ENCODE measurements around the gene SHANK2.

Gene SHANK2
- total RNA-seq, result 0 reads per million in 3 donors

DNA sequence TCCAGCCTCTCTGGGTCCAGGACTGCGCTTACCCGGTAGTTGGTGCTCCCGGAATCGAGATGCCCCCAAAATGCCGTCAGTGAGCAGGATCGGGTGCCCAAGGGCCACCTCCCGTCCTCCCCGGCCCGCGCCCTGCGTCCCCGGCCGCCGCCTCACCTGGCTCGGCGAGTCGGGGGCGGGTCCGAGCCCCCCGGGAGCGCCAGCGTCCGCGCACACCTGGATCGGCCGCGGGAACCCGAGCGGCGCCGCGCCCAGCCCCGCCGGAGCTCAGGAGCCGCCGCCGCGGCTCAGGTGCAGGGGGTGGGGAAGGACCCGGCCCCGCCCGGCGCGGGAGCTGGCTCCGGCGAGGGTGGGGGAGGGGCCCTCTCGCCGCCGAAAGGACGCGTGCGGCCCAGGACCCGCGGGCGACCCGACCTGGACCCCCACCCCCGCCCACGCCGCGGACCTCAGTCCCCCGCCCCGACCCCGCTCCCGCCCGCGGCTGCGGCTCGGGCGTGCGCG lies at the start of gene SHANK2:
TSS of gene SHANK2 (minus strand) at position 309 of the 501 bp plus-strand sequence. CDS start 105,251 bp downstream, outside the sequence.
- Histone ChIP-seq H3K27ac (ENCODE audit: insufficient read depth, low read length, poor library complexity, severe bottlenecking) (no peak within 1 kb of the TSS), H3K9me3 (ENCODE audit: control insufficient read depth, low read length) (no peaks in the 10 kb centered on the region), H3K27me3 (replicated peaks; ENCODE audit: control insufficient read depth, insufficient read depth, low read length, poor library complexity, severe bottlenecking) (no peaks in the 10 kb centered on the region), H3K4me1 (ENCODE audit: control insufficient read depth, insufficient read depth, low read length, poor library complexity, severe bottlenecking) (peaks cover 3% of the 10 kb centered on the region), H3K4me3 (ENCODE audit: insufficient read depth, low read depth, low read length, poor library complexity, severe bottlenecking) (no peak within 1 kb of the TSS), H3K36me3 (ENCODE audit: control insufficient read depth, insufficient read depth, low read length) (no peaks in the 10 kb centered on the region)
- DNase-seq, result no peak

DNA sequence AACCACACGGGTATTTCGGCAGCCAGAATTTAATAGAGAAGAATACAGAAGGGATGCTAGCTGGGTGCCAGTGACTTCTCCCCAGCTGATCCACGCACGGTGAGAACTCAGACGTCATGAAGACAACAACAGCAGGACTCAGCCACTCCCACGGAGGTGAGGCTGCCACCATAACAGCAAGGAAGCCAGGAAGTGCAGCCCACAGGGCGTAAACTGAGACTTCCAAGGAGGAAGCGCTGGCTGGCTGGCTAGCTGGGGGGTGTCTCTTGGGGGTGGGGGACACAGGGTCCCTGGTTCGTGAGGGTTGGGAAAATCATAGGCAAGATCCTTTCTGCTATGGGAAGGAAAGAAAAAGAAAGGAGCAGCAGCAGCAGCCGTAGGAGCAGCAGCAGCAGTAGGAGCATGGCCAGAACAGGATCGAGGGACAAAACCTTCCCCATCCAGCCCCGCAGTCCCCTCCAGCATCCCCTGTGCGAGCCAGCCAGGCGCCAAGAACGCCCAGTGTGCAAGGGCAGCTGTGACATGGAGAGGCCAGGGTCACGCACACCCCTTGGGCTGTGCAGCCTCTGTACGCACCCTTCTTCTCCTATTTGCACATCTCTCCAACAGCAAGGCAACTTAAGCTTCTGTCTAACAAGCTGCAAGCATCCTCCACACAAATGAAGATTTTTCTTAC lies 49.6 kb upstream of the SHANK2 start:
- no peaks in the 10 kb centered on the region for H3K36me3 ChIP-seq (ENCODE audit: control insufficient read depth, insufficient read depth, low read length)
- H3K4me1 ChIP-seq (ENCODE audit: control insufficient read depth, insufficient read depth, low read length, poor library complexity, severe bottlenecking), result no peaks in the 10 kb centered on the region
- no peak overlapping the region for H3K27ac ChIP-seq (ENCODE audit: insufficient read depth, low read length, poor library complexity, severe bottlenecking)
- DNase-seq, result no peak
- H3K4me3 ChIP-seq (ENCODE audit: insufficient read depth, low read depth, low read length, poor library complexity, severe bottlenecking), result no peak overlapping the region
- no peaks in the 10 kb centered on the region for H3K9me3 ChIP-seq (ENCODE audit: control insufficient read depth, low read length)
- no peaks in the 10 kb centered on the region for H3K27me3 ChIP-seq (replicated peaks; ENCODE audit: control insufficient read depth, insufficient read depth, low read length, poor library complexity, severe bottlenecking)

- no peak overlapping the region for H3K27ac ChIP-seq (ENCODE audit: insufficient read depth, low read length, poor library complexity, severe bottlenecking)
- H3K27me3 ChIP-seq (replicated peaks; ENCODE audit: control insufficient read depth, insufficient read depth, low read length, poor library complexity, severe bottlenecking), result no peaks in the 10 kb centered on the region
- H3K9me3 ChIP-seq (ENCODE audit: control insufficient read depth, low read length), result no peaks in the 10 kb centered on the region
- H3K36me3 ChIP-seq (ENCODE audit: control insufficient read depth, insufficient read depth, low read length), result no peaks in the 10 kb centered on the region
- no peak for DNase-seq
- H3K4me3 ChIP-seq (ENCODE audit: insufficient read depth, low read depth, low read length, poor library complexity, severe bottlenecking), result no peak overlapping the region
- H3K4me1 ChIP-seq (ENCODE audit: control insufficient read depth, insufficient read depth, low read length, poor library complexity, severe bottlenecking), result no peaks in the 10 kb centered on the region
Measured at GRCh38 chr11:71301046-71301857, 48.9 kb upstream of the SHANK2 start.

DNA sequence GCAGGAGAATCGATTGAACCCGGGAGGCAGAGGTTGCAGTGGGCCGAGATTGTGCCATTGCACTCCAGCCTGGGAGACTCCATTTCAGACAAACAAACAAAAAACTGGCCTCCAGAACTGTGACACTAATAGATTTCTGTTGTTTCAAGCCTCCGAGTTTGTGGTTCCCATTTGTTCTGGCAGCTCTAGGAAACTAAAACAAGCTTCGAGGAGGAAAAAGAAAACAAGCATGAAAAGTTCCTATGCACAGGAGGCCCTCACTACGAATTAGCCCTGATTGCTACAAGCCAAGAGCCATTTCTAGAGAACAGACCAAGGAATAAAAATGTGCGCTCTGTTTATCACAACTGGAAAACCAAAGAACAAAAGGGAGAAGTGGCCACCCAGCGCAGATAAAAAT lies 47.8 kb upstream of the SHANK2 start:
- Histone ChIP-seq H3K36me3 (ENCODE audit: control insufficient read depth, insufficient read depth, low read length) (no peaks in the 10 kb centered on the region), H3K9me3 (ENCODE audit: control insufficient read depth, low read length) (no peaks in the 10 kb centered on the region), H3K4me3 (ENCODE audit: insufficient read depth, low read depth, low read length, poor library complexity, severe bottlenecking) (no peak overlapping the region), H3K27me3 (replicated peaks; ENCODE audit: control insufficient read depth, insufficient read depth, low read length, poor library complexity, severe bottlenecking) (no peaks in the 10 kb centered on the region), H3K4me1 (ENCODE audit: control insufficient read depth, insufficient read depth, low read length, poor library complexity, severe bottlenecking) (no peaks in the 10 kb centered on the region), H3K27ac (ENCODE audit: insufficient read depth, low read length, poor library complexity, severe bottlenecking) (no peak overlapping the region)
- DNase-seq, result no peak

GRCh38 chr11:71298761-71299181 lies 46.4 kb upstream of the SHANK2 start:
- Histone ChIP-seq H3K27ac (ENCODE audit: insufficient read depth, low read length, poor library complexity, severe bottlenecking) (no peak overlapping the region), H3K4me3 (ENCODE audit: insufficient read depth, low read depth, low read length, poor library complexity, severe bottlenecking) (no peak overlapping the region), H3K4me1 (ENCODE audit: control insufficient read depth, insufficient read depth, low read length, poor library complexity, severe bottlenecking) (no peaks in the 10 kb centered on the region), H3K9me3 (ENCODE audit: control insufficient read depth, low read length) (no peaks in the 10 kb centered on the region), H3K27me3 (replicated peaks; ENCODE audit: control insufficient read depth, insufficient read depth, low read length, poor library complexity, severe bottlenecking) (no peaks in the 10 kb centered on the region), H3K36me3 (ENCODE audit: control insufficient read depth, insufficient read depth, low read length) (no peaks in the 10 kb centered on the region)
- no peak for DNase-seq

DNA sequence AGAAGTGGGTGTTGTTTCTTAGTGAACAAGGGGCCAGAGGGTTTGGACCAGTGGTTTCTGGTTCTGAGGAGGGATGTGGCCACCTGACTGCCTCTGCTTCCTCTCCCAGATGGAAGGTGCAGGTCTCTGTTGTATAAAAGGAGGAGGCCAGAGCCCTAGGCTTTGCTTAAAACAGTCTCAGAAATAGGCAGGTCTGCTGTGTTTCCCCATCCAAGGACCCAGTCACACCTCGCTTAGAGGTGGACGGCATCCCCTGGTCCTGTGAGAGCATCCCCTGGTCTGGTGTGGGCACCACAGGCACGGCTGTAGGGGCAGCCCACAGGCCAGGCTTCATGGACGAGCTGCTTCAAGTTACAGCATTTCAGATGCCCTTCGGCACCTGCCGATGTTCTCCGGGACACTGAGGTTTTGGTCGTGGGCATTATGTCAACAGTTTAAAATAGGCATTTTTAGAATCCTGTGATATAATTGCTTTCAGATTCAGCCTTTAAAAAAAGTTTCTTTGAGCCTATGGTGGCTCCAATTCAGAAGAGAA lies 45.7 kb upstream of the SHANK2 start:
- H3K4me3 ChIP-seq (ENCODE audit: insufficient read depth, low read depth, low read length, poor library complexity, severe bottlenecking), result no peak overlapping the region
- no peak overlapping the region for H3K27ac ChIP-seq (ENCODE audit: insufficient read depth, low read length, poor library complexity, severe bottlenecking)
- H3K27me3 ChIP-seq (replicated peaks; ENCODE audit: control insufficient read depth, insufficient read depth, low read length, poor library complexity, severe bottlenecking), result no peaks in the 10 kb centered on the region
- no peak for DNase-seq
- H3K9me3 ChIP-seq (ENCODE audit: control insufficient read depth, low read length), result no peaks in the 10 kb centered on the region
- H3K4me1 ChIP-seq (ENCODE audit: control insufficient read depth, insufficient read depth, low read length, poor library complexity, severe bottlenecking), result no peaks in the 10 kb centered on the region
- no peaks in the 10 kb centered on the region for H3K36me3 ChIP-seq (ENCODE audit: control insufficient read depth, insufficient read depth, low read length)

- H3K4me3 ChIP-seq (ENCODE audit: insufficient read depth, low read depth, low read length, poor library complexity, severe bottlenecking), result no peak overlapping the region
- no peaks in the 10 kb centered on the region for H3K36me3 ChIP-seq (ENCODE audit: control insufficient read depth, insufficient read depth, low read length)
- H3K9me3 ChIP-seq (ENCODE audit: control insufficient read depth, low read length), result no peaks in the 10 kb centered on the region
- no peaks in the 10 kb centered on the region for H3K4me1 ChIP-seq (ENCODE audit: control insufficient read depth, insufficient read depth, low read length, poor library complexity, severe bottlenecking)
- DNase-seq, result no peak
- no peaks in the 10 kb centered on the region for H3K27me3 ChIP-seq (replicated peaks; ENCODE audit: control insufficient read depth, insufficient read depth, low read length, poor library complexity, severe bottlenecking)
- no peak overlapping the region for H3K27ac ChIP-seq (ENCODE audit: insufficient read depth, low read length, poor library complexity, severe bottlenecking)
Measured at GRCh38 chr11:71294846-71295600, 42.6 kb upstream of the SHANK2 start.

DNA sequence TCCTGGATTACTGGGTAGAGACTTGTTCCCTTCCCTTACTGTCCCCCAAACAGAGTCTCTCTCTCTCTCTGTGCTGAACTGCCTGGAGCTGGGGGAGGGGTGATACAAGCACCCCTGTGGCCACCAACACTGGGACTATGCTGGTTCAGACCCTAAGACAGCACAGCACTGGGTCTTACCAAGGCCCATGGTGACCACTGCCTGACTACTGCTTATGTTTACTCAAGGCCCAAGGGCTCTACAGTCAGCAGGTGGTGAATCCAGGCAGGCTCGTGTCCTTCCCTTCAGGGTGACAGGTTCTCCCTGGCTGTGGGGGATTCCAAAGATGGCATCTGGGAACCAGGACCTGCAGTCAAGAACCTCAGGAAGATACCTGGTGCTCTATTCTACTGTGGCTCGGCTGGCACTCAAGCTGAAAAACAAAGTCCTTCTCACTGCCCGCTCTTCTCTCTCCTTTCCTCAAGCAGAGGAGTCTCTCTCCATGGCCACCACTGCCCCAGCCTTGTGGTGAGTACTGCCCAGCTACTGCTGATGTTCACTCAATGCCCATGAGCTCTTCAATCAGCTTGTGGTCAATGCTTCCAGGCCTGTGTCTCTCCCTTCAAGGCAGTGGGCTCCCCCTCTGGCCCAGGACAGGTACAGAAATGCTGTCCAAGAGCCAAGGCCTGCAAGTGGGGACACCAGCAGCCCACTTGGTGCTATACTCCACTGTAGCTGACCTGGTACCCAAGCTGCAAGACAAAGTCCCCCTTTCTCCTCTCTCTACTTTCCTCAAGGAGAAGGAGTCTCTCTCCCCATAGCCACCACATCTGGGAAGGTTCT lies 41.8 kb upstream of the SHANK2 start:
- no peaks in the 10 kb centered on the region for H3K36me3 ChIP-seq (ENCODE audit: control insufficient read depth, insufficient read depth, low read length)
- H3K4me3 ChIP-seq (ENCODE audit: insufficient read depth, low read depth, low read length, poor library complexity, severe bottlenecking), result no peak overlapping the region
- H3K4me1 ChIP-seq (ENCODE audit: control insufficient read depth, insufficient read depth, low read length, poor library complexity, severe bottlenecking), result no peaks in the 10 kb centered on the region
- H3K9me3 ChIP-seq (ENCODE audit: control insufficient read depth, low read length), result no peaks in the 10 kb centered on the region
- no peaks in the 10 kb centered on the region for H3K27me3 ChIP-seq (replicated peaks; ENCODE audit: control insufficient read depth, insufficient read depth, low read length, poor library complexity, severe bottlenecking)
- no peak overlapping the region for H3K27ac ChIP-seq (ENCODE audit: insufficient read depth, low read length, poor library complexity, severe bottlenecking)
- DNase-seq, result no peak

Measured in effector memory CD4-positive, alpha-beta T cell (primary cell).